Measurements from ENCODE around the gene SPATA9. TPM values are rescaled to one million over a fixed set of nuclear protein-coding genes. Genes with fewer than 3 reads are reported as not detected.

SPATA9 gene
- polyA plus RNA-seq, 1 of the 3 experiments (the other 2 are of a cell fraction): 0.07 TPM

DNA sequence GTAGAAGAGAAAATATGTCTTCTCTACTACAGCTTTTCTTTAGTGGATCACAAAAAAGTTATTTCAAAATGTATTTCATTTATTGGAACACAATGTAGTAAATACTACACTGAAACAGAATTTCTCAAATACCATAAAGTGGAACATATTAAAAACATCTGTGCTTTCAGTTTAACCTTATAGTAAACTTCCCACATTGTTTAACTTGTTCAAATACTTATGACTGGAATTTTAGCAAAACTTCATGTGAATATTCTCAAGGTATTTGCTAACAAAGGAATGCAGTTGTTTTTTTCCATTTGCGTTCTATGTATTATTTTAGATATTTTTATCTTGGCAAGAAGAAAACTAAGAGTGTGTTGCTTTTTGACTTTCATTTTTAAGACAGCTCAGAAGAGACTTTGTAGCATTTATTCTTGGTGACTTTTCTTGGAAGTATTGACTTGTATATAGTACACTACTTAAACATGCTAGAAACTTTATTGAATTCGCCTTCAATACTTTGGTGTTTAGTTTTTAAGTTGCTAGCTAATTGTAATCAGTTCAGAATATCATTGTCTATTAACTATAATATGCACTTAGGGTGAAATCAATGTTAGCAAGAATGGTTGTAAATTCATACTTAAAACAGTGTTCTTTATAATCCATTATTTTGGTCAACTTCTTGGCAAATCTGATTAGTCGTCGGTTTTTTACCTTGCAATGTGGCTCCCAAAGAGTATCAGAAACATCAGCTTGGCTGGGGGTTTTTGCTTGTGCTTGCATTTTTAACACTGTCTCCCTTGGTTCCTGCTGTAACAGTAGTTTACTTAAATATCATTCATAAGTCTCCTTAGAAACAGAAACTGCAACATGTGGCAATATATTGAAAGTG, 43.4 kb upstream of the SPATA9 start (continued):
- TF ChIP-seq FOXJ3 (CRISPR knock-in tag; IDR thresholded peaks at IDR 0.05): no peak

DNA sequence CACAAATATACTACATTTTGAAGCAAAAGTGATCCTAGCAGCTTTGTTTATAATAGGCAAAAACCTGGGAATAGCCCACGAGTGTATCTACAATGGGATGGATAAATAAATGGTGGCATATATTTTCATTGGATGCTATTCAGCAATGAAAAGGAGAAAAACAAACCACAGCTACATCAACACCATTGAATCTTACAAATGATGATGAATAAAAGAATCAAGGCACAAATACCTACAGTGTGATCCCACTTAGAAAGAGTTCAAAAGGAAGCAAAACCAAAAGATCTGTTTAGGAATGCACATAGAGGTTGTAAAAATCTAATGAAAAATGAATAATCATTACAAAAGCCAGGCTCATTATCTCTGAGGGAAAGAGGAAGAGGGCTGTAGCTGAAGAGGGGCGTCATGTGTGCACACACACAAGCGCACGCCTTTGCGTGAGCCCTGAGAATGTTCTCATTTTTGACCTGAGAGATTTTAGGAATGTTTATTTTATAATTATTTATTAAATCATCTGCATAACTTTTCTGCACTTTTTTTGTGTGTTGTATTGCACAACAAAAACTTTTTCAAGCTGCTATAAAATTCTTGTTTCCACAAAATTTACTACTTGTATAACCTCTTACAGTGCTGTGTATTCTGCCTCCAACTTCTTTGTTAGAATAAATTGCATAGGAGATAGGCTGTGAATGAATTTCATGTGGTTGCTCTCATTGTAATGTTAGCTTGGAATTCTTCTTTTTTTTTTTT, 42.5 kb upstream of the SPATA9 start:
- Histone ChIP-seq H3K9ac (no peak overlapping the region; the same call in 1 of the 2 replicates), H3K4me3 (ENCODE audit: low read depth in 2 of 2, low read length in 1 of 2) (no peak overlapping the region), H3K4me1 (ENCODE audit: control insufficient read depth in 1 of 2, insufficient read depth in 2 of 2, low read depth in 1 of 2, low read length in 1 of 2) (peaks cover 29 to 46% of the 10 kb centered on the region in 2 experiments; a peak in 3 of 4 replicates), H3K36me3 (replicated peaks in 1 of 2; ENCODE audit: control insufficient read depth in 1 of 2, insufficient read depth in 2 of 2, low read length in 1 of 2) (no peaks in the 10 kb centered on the region), H3F3A (replicated peaks; ENCODE audit: insufficient read depth) (peaks cover 6% of the 10 kb centered on the region), H3K27me3 (ENCODE audit: insufficient read depth) (no peaks in the 10 kb centered on the region), H3K79me2 (ENCODE audit: insufficient read depth) (no peaks in the 10 kb centered on the region), H3K27ac (ENCODE audit: low read depth in 2 of 2, low read length in 1 of 2) (peak overlapping the region; percentile 43 to 88), H2AFZ (ENCODE audit: low read depth) (peak overlapping the region; percentile 32; the same call in 1 of the 2 replicates), H3K9me2 (no peaks in the 10 kb centered on the region), H3K4me2 (peak overlapping the region; percentile 36; the same call in 1 of the 2 replicates), H3K9me3 (no peaks in the 10 kb centered on the region), H4K20me1 (ENCODE audit: insufficient read depth) (no peaks in the 10 kb centered on the region)
- TF ChIP-seq EP300 (IDR thresholded peaks at IDR 0.05; ENCODE audit: borderline replicate concordance in 1 of 2, low read depth in 1 of 2, low read length in 1 of 2) (no peak), FOXJ3 (CRISPR knock-in tag; IDR thresholded peaks at IDR 0.05) (no peak), SIN3A (IDR thresholded peaks at IDR 0.05; ENCODE audit: borderline replicate concordance, low read depth, low read length) (no peak), NFIC (IDR thresholded peaks at IDR 0.05; ENCODE audit: borderline replicate concordance) (no peak), YY1 (IDR thresholded peaks at IDR 0.05; ENCODE audit: low read depth) (no peak), NRF1 (IDR thresholded peaks at IDR 0.05; ENCODE audit: low read depth, low read length) (no peak), FOSL2 (IDR thresholded peaks at IDR 0.05; ENCODE audit: borderline replicate concordance, low read depth) (no peak), MXI1 (IDR thresholded peaks at IDR 0.05; ENCODE audit: low read depth, low read length) (no peak), RAD21 (IDR thresholded peaks at IDR 0.05; ENCODE audit: low read length) (no peak)
- TF ChIP-seq, protein P1, sequence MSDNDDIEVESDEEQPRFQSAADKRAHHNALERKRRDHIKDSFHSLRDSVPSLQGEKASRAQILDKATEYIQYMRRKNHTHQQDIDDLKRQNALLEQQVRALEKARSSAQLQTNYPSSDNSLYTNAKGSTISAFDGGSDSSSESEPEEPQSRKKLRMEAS (IDR thresholded peaks at IDR 0.05; ENCODE audit: low read depth): no peak
- TF ChIP-seq, protein P2, sequence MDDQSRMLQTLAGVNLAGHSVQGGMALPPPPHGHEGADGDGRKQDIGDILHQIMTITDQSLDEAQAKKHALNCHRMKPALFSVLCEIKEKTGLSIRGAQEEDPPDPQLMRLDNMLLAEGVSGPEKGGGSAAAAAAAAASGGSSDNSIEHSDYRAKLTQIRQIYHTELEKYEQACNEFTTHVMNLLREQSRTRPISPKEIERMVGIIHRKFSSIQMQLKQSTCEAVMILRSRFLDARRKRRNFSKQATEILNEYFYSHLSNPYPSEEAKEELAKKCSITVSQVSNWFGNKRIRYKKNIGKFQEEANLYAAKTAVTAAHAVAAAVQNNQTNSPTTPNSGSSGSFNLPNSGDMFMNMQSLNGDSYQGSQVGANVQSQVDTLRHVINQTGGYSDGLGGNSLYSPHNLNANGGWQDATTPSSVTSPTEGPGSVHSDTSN (IDR thresholded peaks at IDR 0.05): no peak
- TF ChIP-seq, protein P3, sequence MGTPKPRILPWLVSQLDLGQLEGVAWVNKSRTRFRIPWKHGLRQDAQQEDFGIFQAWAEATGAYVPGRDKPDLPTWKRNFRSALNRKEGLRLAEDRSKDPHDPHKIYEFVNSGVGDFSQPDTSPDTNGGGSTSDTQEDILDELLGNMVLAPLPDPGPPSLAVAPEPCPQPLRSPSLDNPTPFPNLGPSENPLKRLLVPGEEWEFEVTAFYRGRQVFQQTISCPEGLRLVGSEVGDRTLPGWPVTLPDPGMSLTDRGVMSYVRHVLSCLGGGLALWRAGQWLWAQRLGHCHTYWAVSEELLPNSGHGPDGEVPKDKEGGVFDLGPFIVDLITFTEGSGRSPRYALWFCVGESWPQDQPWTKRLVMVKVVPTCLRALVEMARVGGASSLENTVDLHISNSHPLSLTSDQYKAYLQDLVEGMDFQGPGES (IDR thresholded peaks at IDR 0.05; ENCODE audit: low read depth, low read length): no peak
- ChIA-PET POLR2A (no interaction called here), CTCF (interaction anchor here (0.7 to 3.9 kb wide), 3 partner anchors 61 to 866 kb away, joined by 4 to 13 read pairs (median 9); no protein-coding TSS in a partner anchor)
- no peak for DNase-seq
- 94% methylated on average over 5 of the region's 5 CpGs for WGBS (ENCODE audit: low lambda C conversion rate)
